ENCODE results near the gene UPK1B. TPM values are rescaled to one million over a fixed set of nuclear protein-coding genes. Genes with fewer than 3 reads are reported as not detected.
A peak's percentile ranks its signal among the peaks of the same experiment; 100 is the strongest.

UPK1B gene
- total and polyA plus RNA-seq, 5 donors: 0.05 to 1.5 (median 0.20) TPM; not detected in 1

DNA sequence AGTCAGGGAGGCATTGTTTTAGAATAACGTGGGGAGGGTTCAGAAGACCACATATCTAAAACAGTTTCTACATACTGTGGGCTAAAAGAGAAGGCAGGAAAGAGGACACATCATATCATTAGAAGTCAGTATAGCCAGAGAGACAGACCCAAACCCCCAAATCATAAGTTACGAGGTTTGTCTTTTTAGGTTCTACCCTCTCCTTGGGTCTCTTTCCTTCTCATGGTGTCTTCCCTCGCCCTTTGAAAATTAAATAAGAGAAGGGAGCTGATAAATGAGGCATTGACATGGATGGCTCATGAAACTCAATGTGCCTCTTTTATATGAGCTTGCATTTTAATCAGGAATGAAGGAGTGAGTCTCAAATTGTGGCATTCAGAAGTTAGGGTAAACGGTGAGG lies 3.4 kb downstream of the UPK1B start:
- H3K27ac ChIP-seq (ENCODE audit: low read length): no peak overlapping the region
- no peak for ATAC-seq
- DNase-seq: no peak
- intact Hi-C loops (cut with DNase I): no loop called here
- H3K4me3 ChIP-seq (ENCODE audit: low read length): no peak overlapping the region
- no peaks in the 10 kb centered on the region for H3K27me3 ChIP-seq (ENCODE audit: control insufficient read depth, insufficient read depth)
- no peaks in the 10 kb centered on the region for H3K4me1 ChIP-seq (ENCODE audit: control insufficient read depth, insufficient read depth, low read length)
- H3K9me3 ChIP-seq (ENCODE audit: control insufficient read depth, low read length): no peaks in the 10 kb centered on the region
- 73% methylated on average over 4 of the region's 4 CpGs for WGBS

DNA sequence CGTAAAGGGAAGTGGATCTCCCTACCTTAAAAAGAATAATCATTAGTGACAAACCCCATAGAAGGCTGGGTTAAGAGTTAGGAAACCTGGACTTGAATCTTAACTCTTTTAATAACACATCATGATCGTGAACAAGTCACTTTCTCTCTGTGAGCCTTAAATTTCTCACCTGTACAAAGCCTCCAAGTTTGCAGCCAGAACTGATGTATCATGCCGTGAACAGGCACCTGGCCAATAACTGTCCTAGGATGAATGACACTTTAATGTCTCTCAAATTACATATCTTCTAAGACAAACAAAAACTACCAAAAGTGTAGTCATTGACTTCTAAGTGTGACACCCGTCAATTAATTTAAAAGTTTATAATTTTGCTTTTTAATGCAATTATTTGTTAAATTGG lies 3.9 kb downstream of the UPK1B start:
- Histone ChIP-seq H3K9me3 (ENCODE audit: control insufficient read depth, low read length) (no peaks in the 10 kb centered on the region), H3K4me3 (ENCODE audit: low read length) (no peak overlapping the region), H3K27ac (ENCODE audit: low read length) (no peak overlapping the region), H3K4me1 (ENCODE audit: control insufficient read depth, insufficient read depth, low read length) (no peaks in the 10 kb centered on the region), H3K27me3 (ENCODE audit: control insufficient read depth, insufficient read depth) (no peaks in the 10 kb centered on the region)
- no peak for ATAC-seq
- intact Hi-C loops (cut with DNase I): no loop called here
- 82% methylated on average over 4 of the region's 4 CpGs for WGBS
- DNase-seq: no peak

DNA sequence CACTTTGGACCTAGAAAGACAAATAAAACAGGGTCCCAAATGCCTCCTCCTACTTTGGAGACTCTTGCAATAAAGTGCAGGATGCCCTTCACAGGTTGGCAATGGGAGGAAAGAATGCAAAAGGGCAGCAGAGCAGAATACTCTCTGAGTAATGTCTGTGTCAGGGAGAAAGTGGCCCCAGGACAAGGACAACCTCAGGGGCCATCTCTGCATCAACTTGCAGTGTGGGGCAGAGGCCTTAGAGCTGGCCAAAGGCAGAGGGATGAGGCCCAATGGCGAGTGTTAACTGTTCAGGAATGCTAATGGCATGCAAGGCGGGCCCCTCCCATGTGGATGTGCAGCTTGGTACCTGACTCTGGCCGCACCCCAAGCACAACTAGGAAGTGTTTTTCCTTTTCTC lies 8.4 kb downstream of the UPK1B start:
- Histone ChIP-seq H3K27me3 (ENCODE audit: control insufficient read depth, insufficient read depth) (no peaks in the 10 kb centered on the region), H3K4me1 (ENCODE audit: control insufficient read depth, insufficient read depth, low read length) (no peaks in the 10 kb centered on the region), H3K27ac (ENCODE audit: low read length) (no peak overlapping the region), H3K9me3 (ENCODE audit: control insufficient read depth, low read length) (no peaks in the 10 kb centered on the region), H3K4me3 (ENCODE audit: low read length) (no peak overlapping the region)
- DNase-seq: no peak
- peak in 1 of 2 donors; percentile 53 for ATAC-seq
- 75% methylated on average over 3 of the region's 3 CpGs for WGBS
- intact Hi-C loops (cut with DNase I): no loop called here

- H3K9me3 ChIP-seq (ENCODE audit: control insufficient read depth, low read length): no peaks in the 10 kb centered on the region
- no peak overlapping the region for H3K27ac ChIP-seq (ENCODE audit: low read length)
- no peak for ATAC-seq
- no peak overlapping the region for H3K4me3 ChIP-seq (ENCODE audit: low read length)
- DNase-seq: no peak
- WGBS: 83% methylated on average over 9 of the region's 9 CpGs
- intact Hi-C loops (cut with DNase I): no loop called here
- no peaks in the 10 kb centered on the region for H3K27me3 ChIP-seq (ENCODE audit: control insufficient read depth, insufficient read depth)
- H3K4me1 ChIP-seq (ENCODE audit: control insufficient read depth, insufficient read depth, low read length): no peaks in the 10 kb centered on the region
These were observed 10.7 kb downstream of the UPK1B start for GRCh38 chr3:119184111-119184510.

GRCh38 chr3:119184796-119185570 lies 11.6 kb downstream of the UPK1B start:
- WGBS: 66% methylated on average over 7 of the region's 7 CpGs
- Histone ChIP-seq H3K27ac (ENCODE audit: low read length) (no peak overlapping the region), H3K4me3 (ENCODE audit: low read length) (no peak overlapping the region), H3K4me1 (ENCODE audit: control insufficient read depth, insufficient read depth, low read length) (no peaks in the 10 kb centered on the region), H3K9me3 (ENCODE audit: control insufficient read depth, low read length) (no peaks in the 10 kb centered on the region), H3K27me3 (ENCODE audit: control insufficient read depth, insufficient read depth) (no peaks in the 10 kb centered on the region)
- ATAC-seq: no peak
- DNase-seq: no peak
- intact Hi-C loops (cut with DNase I): no loop called here

DNA sequence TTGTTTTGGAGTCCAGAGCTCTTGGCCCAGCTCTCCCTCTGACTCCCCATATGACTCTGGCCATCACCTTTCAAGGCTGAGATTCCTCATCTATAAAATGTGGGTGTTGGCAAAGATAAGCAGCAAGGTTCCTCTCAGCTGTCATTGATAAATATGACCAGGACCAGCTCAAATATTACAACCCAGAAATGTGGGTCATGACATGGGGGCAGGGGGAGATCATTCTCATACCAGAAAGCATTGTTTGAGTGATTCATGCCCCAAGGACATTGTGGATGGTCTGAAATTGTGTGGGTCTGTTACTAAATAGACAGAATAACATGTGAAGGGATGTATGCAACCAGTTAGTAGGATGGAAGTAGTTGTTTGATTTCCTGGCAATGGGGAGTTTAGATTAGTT lies 13.9 kb downstream of the UPK1B start:
- no peaks in the 10 kb centered on the region for H3K4me1 ChIP-seq (ENCODE audit: control insufficient read depth, insufficient read depth, low read length)
- ATAC-seq (no peak), DNase-seq (no peak)
- no peaks in the 10 kb centered on the region for H3K9me3 ChIP-seq (ENCODE audit: control insufficient read depth, low read length)
- H3K27me3 ChIP-seq (ENCODE audit: control insufficient read depth, insufficient read depth): no peaks in the 10 kb centered on the region
- no peak overlapping the region for H3K4me3 ChIP-seq (ENCODE audit: low read length)
- no peak overlapping the region for H3K27ac ChIP-seq (ENCODE audit: low read length)
- intact Hi-C loops (cut with DNase I): no loop called here

- no peaks in the 10 kb centered on the region for H3K9me3 ChIP-seq (ENCODE audit: control insufficient read depth, low read length)
- intact Hi-C loops (cut with DNase I): no loop called here
- no peaks in the 10 kb centered on the region for H3K4me1 ChIP-seq (ENCODE audit: control insufficient read depth, insufficient read depth, low read length)
- no peak overlapping the region for H3K4me3 ChIP-seq (ENCODE audit: low read length)
- H3K27me3 ChIP-seq (ENCODE audit: control insufficient read depth, insufficient read depth): no peaks in the 10 kb centered on the region
- DNase-seq (no peak), ATAC-seq (no peak)
- 77% methylated on average over 1 of the region's 1 CpG for WGBS
- H3K27ac ChIP-seq (ENCODE audit: low read length): no peak overlapping the region
These were observed 18.4 kb downstream of the UPK1B start for GRCh38 chr3:119191800-119192199.

DNA sequence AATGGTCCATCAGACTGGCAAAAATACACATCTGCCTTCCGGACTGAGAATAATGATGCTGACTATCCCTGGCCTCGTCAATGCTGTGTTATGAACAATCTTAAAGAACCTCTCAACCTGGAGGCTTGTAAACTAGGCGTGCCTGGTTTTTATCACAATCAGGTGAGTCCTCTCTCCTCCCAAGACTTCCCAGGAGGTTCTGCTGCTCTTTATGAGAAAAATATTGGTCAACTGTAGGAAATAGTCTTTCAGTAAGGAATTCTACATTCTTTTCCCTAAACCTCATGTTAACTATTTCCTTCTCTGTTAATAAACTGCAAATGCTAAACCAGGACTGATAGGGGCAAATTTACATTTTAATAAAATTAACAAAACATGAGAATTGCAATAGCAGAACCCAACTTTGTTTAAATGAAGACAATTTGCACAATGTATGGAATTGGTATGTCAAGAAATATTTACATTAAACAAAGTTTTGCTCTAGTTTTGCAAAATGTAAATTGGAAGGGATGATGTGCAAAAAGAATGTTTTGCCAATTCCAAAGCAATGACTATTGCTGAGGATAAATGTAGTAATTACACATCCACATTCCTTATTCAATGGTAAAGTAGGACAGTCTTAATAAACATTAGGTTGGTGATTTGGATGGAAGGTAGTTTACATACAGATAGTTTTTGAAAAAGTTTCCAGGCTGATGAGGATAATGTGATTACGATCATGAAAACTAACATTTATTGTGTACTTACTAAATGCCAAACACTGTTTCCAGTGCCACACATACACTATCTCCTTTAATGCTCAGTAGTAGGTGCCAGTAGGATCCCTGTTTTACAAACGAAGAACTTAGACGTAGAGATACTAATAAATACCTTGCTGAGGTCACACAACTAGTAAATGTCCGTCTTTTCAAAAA lies 21.1 kb downstream of the UPK1B start:
- ATAC-seq (no peak), DNase-seq (no peak)
- no peaks in the 10 kb centered on the region for H3K27me3 ChIP-seq (ENCODE audit: control insufficient read depth, insufficient read depth)
- intact Hi-C loops (cut with DNase I): no loop called here
- 79% methylated on average over 7 of the region's 7 CpGs for WGBS
- H3K4me3 ChIP-seq (ENCODE audit: low read length): no peak overlapping the region
- H3K4me1 ChIP-seq (ENCODE audit: control insufficient read depth, insufficient read depth, low read length): no peaks in the 10 kb centered on the region
- H3K9me3 ChIP-seq (ENCODE audit: control insufficient read depth, low read length): no peaks in the 10 kb centered on the region
- H3K27ac ChIP-seq (ENCODE audit: low read length): no peak overlapping the region

DNA sequence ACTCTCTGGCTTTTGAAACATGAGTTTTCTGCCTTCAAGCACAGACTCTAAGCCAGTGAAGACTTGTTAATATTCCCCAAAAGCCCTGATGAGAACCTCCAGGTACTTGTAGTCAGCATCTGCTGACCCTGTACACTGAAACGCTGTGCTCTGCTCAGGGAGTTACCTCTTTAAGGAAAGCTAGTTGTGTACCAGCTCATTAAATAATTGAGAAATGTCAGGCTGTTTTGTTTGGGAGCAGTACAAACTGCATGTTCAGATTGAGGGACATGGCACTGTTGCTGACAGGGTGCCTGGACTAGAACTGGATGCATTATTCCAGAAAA lies 21.7 kb downstream of the UPK1B start:
- intact Hi-C loops (cut with DNase I): no loop called here
- 78% methylated on average over 1 of the region's 1 CpG for WGBS
- H3K27ac ChIP-seq (ENCODE audit: low read length): no peak overlapping the region
- no peaks in the 10 kb centered on the region for H3K27me3 ChIP-seq (ENCODE audit: control insufficient read depth, insufficient read depth)
- no peak overlapping the region for H3K4me3 ChIP-seq (ENCODE audit: low read length)
- DNase-seq (no peak), ATAC-seq (no peak)
- no peaks in the 10 kb centered on the region for H3K9me3 ChIP-seq (ENCODE audit: control insufficient read depth, low read length)
- H3K4me1 ChIP-seq (ENCODE audit: control insufficient read depth, insufficient read depth, low read length): no peaks in the 10 kb centered on the region

DNA sequence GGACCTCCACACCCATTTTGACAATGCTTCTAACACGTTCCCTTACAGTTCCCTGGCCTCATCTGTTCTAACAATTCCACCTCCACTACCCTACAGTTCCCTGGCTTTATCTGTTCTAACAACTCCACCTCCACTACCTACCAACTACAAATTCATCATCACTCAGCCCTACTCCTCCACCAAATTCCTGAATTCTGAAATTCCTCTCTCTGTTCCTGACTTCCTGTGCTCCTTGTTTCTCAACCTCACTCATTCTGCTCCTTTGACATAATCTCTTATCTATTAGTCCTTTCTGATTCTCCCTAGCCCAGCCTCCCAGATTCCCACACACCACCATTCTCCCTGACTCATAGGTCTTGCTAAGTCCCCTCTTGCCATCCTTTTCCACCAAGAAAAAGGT lies 22.5 kb downstream of the UPK1B start:
- DNase-seq: no peak
- Histone ChIP-seq H3K27ac (ENCODE audit: low read length) (no peak overlapping the region), H3K27me3 (ENCODE audit: control insufficient read depth, insufficient read depth) (no peaks in the 10 kb centered on the region), H3K4me1 (ENCODE audit: control insufficient read depth, insufficient read depth, low read length) (no peaks in the 10 kb centered on the region), H3K9me3 (ENCODE audit: control insufficient read depth, low read length) (no peaks in the 10 kb centered on the region), H3K4me3 (ENCODE audit: low read length) (no peak overlapping the region)
- 76% methylated on average over 1 of the region's 1 CpG for WGBS
- intact Hi-C loops (cut with DNase I): no loop called here
- ATAC-seq: no peak

DNA sequence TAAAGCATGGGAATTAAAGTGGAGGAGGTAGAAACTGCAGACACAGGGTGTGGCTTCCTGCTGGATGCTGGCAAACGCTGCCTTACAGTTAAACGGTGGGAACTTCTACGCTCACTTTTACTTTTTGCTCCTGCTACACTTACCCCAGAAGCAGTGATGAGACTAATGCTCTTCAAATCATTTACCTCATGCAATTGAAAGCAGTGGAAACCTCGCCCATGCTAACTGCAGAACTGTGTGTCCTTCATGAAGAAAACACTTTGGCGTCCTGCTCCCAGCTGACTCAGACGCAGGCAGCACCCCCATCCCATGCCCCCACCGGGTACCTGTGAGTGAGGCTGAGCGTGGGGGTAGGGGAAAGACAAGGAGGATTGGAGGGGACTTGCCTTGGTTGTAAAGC lies 31.8 kb downstream of the UPK1B start:
- 50% methylated on average over 8 of the region's 8 CpGs for WGBS
- Histone ChIP-seq H3K9me3 (ENCODE audit: control insufficient read depth, low read length) (no peaks in the 10 kb centered on the region), H3K27me3 (ENCODE audit: control insufficient read depth, insufficient read depth) (no peaks in the 10 kb centered on the region), H3K4me1 (ENCODE audit: control insufficient read depth, insufficient read depth, low read length) (peaks cover 6% of the 10 kb centered on the region), H3K27ac (ENCODE audit: low read length) (no peak overlapping the region), H3K4me3 (ENCODE audit: low read length) (no peak overlapping the region)
- DNase-seq (no peak), ATAC-seq (peak in 1 of 2 donors; percentile 70)
- intact Hi-C loops (cut with DNase I): no loop called here

All from right cardiac atrium (tissue), 5 donors.